GM23338 (cell line): Measurements from ENCODE around the gene RAP2A. TPM values are rescaled to one million over a fixed set of nuclear protein-coding genes. Genes with fewer than 3 reads are reported as not detected.
A peak's percentile ranks its signal among the peaks of the same experiment; 100 is the strongest.

ENCODE experiments used
- ATAC-seq: fragments of 200-7000 bp; cut with Tn5 transposase; 3 replicates; pipeline ENCODE4 v1.9.1; 2020
- DNase-seq: peaks from one replicate; pipeline ENCODE4 v3.0.0-alpha.2; 2015; ENCODE audit warnings: low spot score
- H2AFZ ChIP-seq: fragments of 200-600 bp; sonication (generic); 2 replicates; pipeline ENCODE4 v1.8.0; 2016; ENCODE audit warnings: antibody characterized with exemption, mild to moderate bottlenecking, moderate library complexity
- H3F3A ChIP-seq: fragments of 200-600 bp; sonication (generic); replicated peaks from 2 replicates; pipeline ENCODE4 v1.8.0; 2017; ENCODE audit warnings: antibody characterized with exemption, mixed run types, low read depth
- H3K27ac ChIP-seq: fragments of 200-600 bp; sonication (generic); 2 replicates; pipeline ENCODE4 v1.6.1; 2016; ENCODE audit warnings: low read depth
- H3K27me3 ChIP-seq: fragments of 200-600 bp; sonication (generic); 2 replicates; pipeline ENCODE4 v1.8.0; 2016; ENCODE audit warnings: mild to moderate bottlenecking, mixed run types, moderate library complexity; ENCODE audit not compliant: insufficient read depth
- H3K36me3 ChIP-seq: fragments of 200-600 bp; sonication (generic); 2 replicates; pipeline ENCODE4 v1.8.0; 2016; ENCODE audit warnings: mild to moderate bottlenecking; ENCODE audit not compliant: insufficient read depth
- H3K4me1 ChIP-seq: fragments of 200-600 bp; sonication (generic); 2 replicates; pipeline ENCODE4 v1.8.0; 2016; ENCODE audit warnings: mild to moderate bottlenecking, moderate library complexity; ENCODE audit not compliant: insufficient read depth
- H3K4me2 ChIP-seq: fragments of 200-600 bp; sonication (generic); 2 replicates; pipeline ENCODE4 v1.7.1; 2017; ENCODE audit warnings: mixed run types
- H3K4me3 ChIP-seq: fragments of 200-600 bp; sonication (generic); 2 replicates; pipeline ENCODE4 v1.6.1; 2016; ENCODE audit warnings: mixed run types
- H3K79me2 ChIP-seq: fragments of 200-600 bp; sonication (generic); replicated peaks from 2 replicates; pipeline ENCODE4 v1.8.0; 2017; ENCODE audit warnings: mild to moderate bottlenecking; ENCODE audit not compliant: insufficient read depth
- H3K9me2 ChIP-seq: fragments of 200-600 bp; sonication (generic); 2 replicates; pipeline ENCODE4 v1.8.0; 2017; ENCODE audit not compliant: insufficient read depth
- H4K20me1 ChIP-seq: fragments of 200-600 bp; sonication (generic); replicated peaks from 2 replicates; pipeline ENCODE4 v1.8.0; 2017; ENCODE audit warnings: mild to moderate bottlenecking; ENCODE audit not compliant: insufficient read depth
- H3K27ac Mint-ChIP-seq: 2 replicates; pipeline ENCODE4 v1.8.0; 2020; ENCODE audit warnings: inconsistent platforms, mild to moderate bottlenecking, moderate library complexity, mixed read lengths
- H3K27me3 Mint-ChIP-seq: 3 replicates; pipeline ENCODE4 v1.8.0; 2022; ENCODE audit warnings: low read depth, mild to moderate bottlenecking, moderate library complexity, mixed read lengths, inconsistent platforms; ENCODE audit not compliant: insufficient read depth, poor library complexity
- H3K36me3 Mint-ChIP-seq: 3 replicates; pipeline ENCODE4 v1.8.0; 2021; ENCODE audit warnings: low read depth, mild to moderate bottlenecking, inconsistent platforms, moderate library complexity, mixed read lengths
- H3K4me1 Mint-ChIP-seq: 3 replicates; pipeline ENCODE4 v1.8.0; 2020; ENCODE audit warnings: mild to moderate bottlenecking, inconsistent platforms, mixed read lengths
- H3K4me3 Mint-ChIP-seq: 3 replicates; pipeline ENCODE4 v1.8.0; 2021; ENCODE audit warnings: moderate library complexity, mild to moderate bottlenecking, inconsistent platforms, mixed read lengths
- H3K9me3 Mint-ChIP-seq: 3 replicates; pipeline ENCODE4 v1.8.0; 2020; ENCODE audit warnings: moderate library complexity, mild to moderate bottlenecking, inconsistent platforms, mixed read lengths
- CTCF ChIP-seq, 2 experiments: fragments of 200-600 bp in 1 of 2; sonication (generic) in 1 of 2; conservative IDR thresholded peaks; 2 replicates each; pipeline versions ENCODE4 v1.5.1 to v1.6.1; 2016 to 2017; ENCODE audit warnings: antibody characterized with exemption in 2 of 2, low read depth in 2 of 2, mild to moderate bottlenecking in 2 of 2, moderate library complexity in 1 of 2
- ETS1 ChIP-seq: IDR thresholded peaks from 2 replicates; pipeline ENCODE4 v1.6.1; 2016; ENCODE audit warnings: antibody characterized with exemption
- EZH2 ChIP-seq: fragments of 200-600 bp; sonication (generic); IDR thresholded peaks from one replicate; pipeline ENCODE4 v1.8.0; 2017; ENCODE audit warnings: antibody characterized with exemption, mild to moderate bottlenecking, low read depth; ENCODE audit not compliant: unreplicated experiment
- EZH2phosphoT487 ChIP-seq: fragments of 200-600 bp; sonication (generic); IDR thresholded peaks from one replicate; pipeline ENCODE4 v1.8.1; 2018; ENCODE audit warnings: antibody characterized with exemption; ENCODE audit not compliant: unreplicated experiment
- NANOG ChIP-seq: IDR thresholded peaks from 2 replicates; pipeline ENCODE4 v1.6.1; 2016; ENCODE audit warnings: antibody characterized with exemption, borderline replicate concordance
- STAT1 ChIP-seq: IDR thresholded peaks from one replicate; pipeline ENCODE4 v1.6.1; 2016; ENCODE audit warnings: antibody characterized with exemption; ENCODE audit not compliant: unreplicated experiment
- ZNF114 ChIP-seq: fragments of 250-450 bp; sonication (Bioruptor Pico); IDR thresholded peaks from 2 replicates; pipeline ENCODE4 v1.5.0; 2020; ENCODE audit warnings: mild to moderate bottlenecking, moderate library complexity
- ZNF331 ChIP-seq: fragments of 250-450 bp; sonication (Bioruptor Pico); IDR thresholded peaks from 2 replicates; pipeline ENCODE4 v1.5.0; 2020; ENCODE audit warnings: low read depth, mild to moderate bottlenecking, moderate library complexity
- ZNF462 ChIP-seq: fragments of 250-450 bp; sonication (Bioruptor Pico); IDR thresholded peaks from 2 replicates; pipeline ENCODE4 v1.5.0; 2020; ENCODE audit warnings: mild to moderate bottlenecking, moderate library complexity
- polyA plus RNA-seq: library from polyadenylated mRNA; unstranded; fragments of >200 nt; fragmentation: Nextera tagmentation; extraction: Ambion mirVana; gene quantifications from 2 replicates; pipeline ENCODE4 v1.2.1, GENCODE V29; 2016
- total RNA-seq: library from RNA; depleted of rRNA; stranded (reverse); fragments of >200 nt; shearing (Covaris generic); gene quantifications from 2 replicates; pipeline ENCODE4 v1.2.3, GENCODE V29; 2014
- TF ChIP-seq, protein P1 (sequence below): IDR thresholded peaks from one replicate; pipeline ENCODE4 v1.6.1; 2018; ENCODE audit warnings: antibody characterized with exemption; ENCODE audit not compliant: unreplicated experiment

Gene RAP2A
- total and polyA plus RNA-seq, 2 experiments from 2014 or later = 10.4 to 35.3 TPM

DNA sequence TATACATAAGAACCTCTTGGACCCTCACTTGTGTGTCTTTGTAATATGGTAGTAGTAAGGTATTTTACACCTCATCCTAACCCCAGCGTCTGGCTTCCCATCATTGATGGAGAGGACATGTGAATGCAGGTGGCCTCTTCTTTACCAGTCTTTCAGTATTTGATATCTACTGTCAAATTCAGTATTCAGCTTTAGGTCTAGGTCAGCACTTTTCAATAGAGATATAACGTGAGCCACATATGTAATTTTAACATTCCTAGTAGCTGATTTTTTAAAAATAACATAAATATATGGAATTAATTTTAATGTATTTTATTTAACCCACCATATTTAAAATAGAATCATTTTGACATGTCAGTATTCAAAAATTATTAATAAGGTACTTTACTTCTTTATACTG, 2.9 kb downstream of the RAP2A start:
- Histone ChIP-seq H2AFZ (no peak overlapping the region), H3K4me3 (no peak overlapping the region), H3K36me3 (peaks cover 4% of the 10 kb centered on the region; the same call in 1 of the 2 replicates), H3K79me2 (peaks cover 58% of the 10 kb centered on the region), H3F3A (no peaks in the 10 kb centered on the region), H3K27me3 (no peaks in the 10 kb centered on the region), H3K4me1 (peaks cover 5% of the 10 kb centered on the region; the same call in 1 of the 2 replicates), H4K20me1 (no peaks in the 10 kb centered on the region; the same call in 1 of the 2 replicates), H3K4me2 (peak overlapping the region; percentile 93; the same call in 1 of the 2 replicates), H3K27ac (no peak overlapping the region), H3K9me2 (no peaks in the 10 kb centered on the region)
- Mint-ChIP-seq H3K9me3 (0 out of 3 replicates have a peak, but pooled peaks cover 6% of the 10 kb centered on the region), H3K4me3 (no peak overlapping the region; the same call in 2 of the 3 replicates), H3K27me3 (peaks cover 12% of the 10 kb centered on the region), H3K36me3 (peaks cover 2% of the 10 kb centered on the region; the same call in 1 of the 3 replicates), H3K27ac (no peak overlapping the region), H3K4me1 (peaks cover 11% of the 10 kb centered on the region)
- DNase-seq (no peak), ATAC-seq (no peak)
- TF ChIP-seq ETS1 = no peak
- TF ChIP-seq, protein P1, sequence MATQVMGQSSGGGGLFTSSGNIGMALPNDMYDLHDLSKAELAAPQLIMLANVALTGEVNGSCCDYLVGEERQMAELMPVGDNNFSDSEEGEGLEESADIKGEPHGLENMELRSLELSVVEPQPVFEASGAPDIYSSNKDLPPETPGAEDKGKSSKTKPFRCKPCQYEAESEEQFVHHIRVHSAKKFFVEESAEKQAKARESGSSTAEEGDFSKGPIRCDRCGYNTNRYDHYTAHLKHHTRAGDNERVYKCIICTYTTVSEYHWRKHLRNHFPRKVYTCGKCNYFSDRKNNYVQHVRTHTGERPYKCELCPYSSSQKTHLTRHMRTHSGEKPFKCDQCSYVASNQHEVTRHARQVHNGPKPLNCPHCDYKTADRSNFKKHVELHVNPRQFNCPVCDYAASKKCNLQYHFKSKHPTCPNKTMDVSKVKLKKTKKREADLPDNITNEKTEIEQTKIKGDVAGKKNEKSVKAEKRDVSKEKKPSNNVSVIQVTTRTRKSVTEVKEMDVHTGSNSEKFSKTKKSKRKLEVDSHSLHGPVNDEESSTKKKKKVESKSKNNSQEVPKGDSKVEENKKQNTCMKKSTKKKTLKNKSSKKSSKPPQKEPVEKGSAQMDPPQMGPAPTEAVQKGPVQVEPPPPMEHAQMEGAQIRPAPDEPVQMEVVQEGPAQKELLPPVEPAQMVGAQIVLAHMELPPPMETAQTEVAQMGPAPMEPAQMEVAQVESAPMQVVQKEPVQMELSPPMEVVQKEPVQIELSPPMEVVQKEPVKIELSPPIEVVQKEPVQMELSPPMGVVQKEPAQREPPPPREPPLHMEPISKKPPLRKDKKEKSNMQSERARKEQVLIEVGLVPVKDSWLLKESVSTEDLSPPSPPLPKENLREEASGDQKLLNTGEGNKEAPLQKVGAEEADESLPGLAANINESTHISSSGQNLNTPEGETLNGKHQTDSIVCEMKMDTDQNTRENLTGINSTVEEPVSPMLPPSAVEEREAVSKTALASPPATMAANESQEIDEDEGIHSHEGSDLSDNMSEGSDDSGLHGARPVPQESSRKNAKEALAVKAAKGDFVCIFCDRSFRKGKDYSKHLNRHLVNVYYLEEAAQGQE = no peak
- TF ChIP-seq CTCF (conservative IDR thresholded peaks at IDR 0.05; ENCODE audit: low read depth in 2 of 2) = no peak
- TF ChIP-seq NANOG = no peak
- no peak for TF ChIP-seq EZH2
- TF ChIP-seq STAT1 = no peak
- no peak for TF ChIP-seq ZNF114 (CRISPR knock-in tag)
- no peak for TF ChIP-seq EZH2phosphoT487
- no peak for TF ChIP-seq ZNF331
- no peak for TF ChIP-seq ZNF462 (CRISPR knock-in tag)
